Glutamatergic neuron (in vitro differentiated cells): ENCODE data around the gene FOS. TPM values are rescaled to one million over a fixed set of nuclear protein-coding genes. Genes with fewer than 3 reads are reported as not detected.

Source experiments
- DNase-seq: peaks from one replicate; pipeline ENCODE4 v3.0.0; 2022
- H3K27ac Mint-ChIP-seq: one replicate; pipeline ENCODE4 v1.8.0; 2020; ENCODE audit warnings: mild to moderate bottlenecking, mixed read lengths, inconsistent platforms; ENCODE audit not compliant: unreplicated experiment
- H3K27me3 Mint-ChIP-seq: one replicate; pipeline ENCODE4 v1.8.0; 2020; ENCODE audit warnings: mild to moderate bottlenecking, moderate library complexity, mixed read lengths, inconsistent platforms; ENCODE audit not compliant: unreplicated experiment
- H3K36me3 Mint-ChIP-seq: one replicate; pipeline ENCODE4 v1.8.0; 2020; ENCODE audit warnings: mild to moderate bottlenecking, mixed read lengths, inconsistent platforms; ENCODE audit not compliant: unreplicated experiment
- H3K4me1 Mint-ChIP-seq: one replicate; pipeline ENCODE4 v1.8.0; 2020; ENCODE audit warnings: mild to moderate bottlenecking, low read depth, mixed read lengths, inconsistent platforms; ENCODE audit not compliant: unreplicated experiment
- H3K4me3 Mint-ChIP-seq: one replicate; pipeline ENCODE4 v1.8.0; 2020; ENCODE audit warnings: mild to moderate bottlenecking, mixed read lengths, inconsistent platforms; ENCODE audit not compliant: unreplicated experiment
- H3K9me3 Mint-ChIP-seq: one replicate; pipeline ENCODE4 v1.8.0; 2020; ENCODE audit warnings: mild to moderate bottlenecking, moderate library complexity, mixed read lengths, inconsistent platforms; ENCODE audit not compliant: unreplicated experiment
- CTCF ChIP-seq: fragments of 200-600 bp; sonication (generic); IDR thresholded peaks from one replicate; pipeline ENCODE4 v1.5.0; 2021; ENCODE audit not compliant: partially characterized antibody, unreplicated experiment
- total RNA-seq: library from RNA; stranded (reverse); fragmentation: NEBNext Ultra II Directional; extraction: Animal tissue kit (Norgen Biotek cat#: 25700); gene quantifications from one replicate; pipeline ENCODE4 v1.2.1, GENCODE V29; 2021; ENCODE audit not compliant: unreplicated experiment

The FOS gene
- total RNA-seq, 1 donor from 2014 or later: 2.9 TPM

DNA sequence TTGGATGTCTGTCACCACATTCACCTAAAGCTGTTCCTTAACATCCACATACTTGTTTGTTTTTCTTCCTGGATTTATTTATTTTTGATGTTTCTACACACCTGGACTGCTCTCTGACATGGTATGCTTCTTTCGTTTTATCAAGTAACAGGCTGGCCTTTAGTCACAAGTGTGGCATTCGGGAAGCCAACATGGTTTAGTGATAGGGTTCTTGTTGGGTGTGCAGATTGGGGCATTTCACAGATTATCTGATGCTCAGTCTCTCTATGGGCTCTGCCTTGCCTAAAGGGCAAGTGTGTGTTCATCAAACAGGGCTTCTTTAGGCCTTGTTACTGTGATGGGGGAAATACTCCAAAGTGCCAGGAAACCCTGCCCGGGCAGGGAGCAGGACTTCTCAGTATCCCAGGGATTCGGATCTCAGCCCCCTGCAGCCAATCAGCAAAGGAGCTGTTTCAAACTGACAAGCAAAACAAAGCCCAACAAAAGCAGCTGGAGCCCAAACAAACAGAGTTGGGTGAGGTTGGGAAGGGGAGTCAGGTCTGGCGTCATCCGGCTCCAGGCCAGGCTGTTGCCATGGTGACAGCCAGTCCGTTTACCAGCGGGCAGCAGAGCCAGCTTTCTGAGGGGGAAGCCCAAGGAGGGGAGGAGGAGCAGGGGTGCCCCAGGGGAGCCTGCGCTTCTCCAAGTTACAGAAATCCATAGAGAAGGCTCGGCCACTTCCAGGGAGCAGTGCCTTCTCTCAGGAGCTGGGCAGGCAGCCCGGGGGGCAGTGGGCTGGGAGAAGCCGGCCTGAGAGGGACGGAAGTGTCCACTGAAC is 31.9 kb downstream of the FOS start:
- Mint-ChIP-seq H3K9me3 (peaks cover 3% of the 10 kb centered on the region), H3K27me3 (no peaks in the 10 kb centered on the region), H3K4me3 (no peak overlapping the region), H3K27ac (no peak overlapping the region), H3K4me1 (peaks cover 13% of the 10 kb centered on the region), H3K36me3 (no peaks in the 10 kb centered on the region)
- TF ChIP-seq CTCF: no peak
- peak; percentile 75 for DNase-seq

GRCh38 chr14:75311356-75311755 is 32.7 kb downstream of the FOS start:
- H3K27ac Mint-ChIP-seq: no peak overlapping the region
- no peak for DNase-seq
- H3K4me3 Mint-ChIP-seq: no peak overlapping the region
- H3K9me3 Mint-ChIP-seq: peaks cover 3% of the 10 kb centered on the region
- no peak for TF ChIP-seq CTCF
- peaks cover 13% of the 10 kb centered on the region for H3K4me1 Mint-ChIP-seq
- no peaks in the 10 kb centered on the region for H3K36me3 Mint-ChIP-seq
- H3K27me3 Mint-ChIP-seq: no peaks in the 10 kb centered on the region

DNA sequence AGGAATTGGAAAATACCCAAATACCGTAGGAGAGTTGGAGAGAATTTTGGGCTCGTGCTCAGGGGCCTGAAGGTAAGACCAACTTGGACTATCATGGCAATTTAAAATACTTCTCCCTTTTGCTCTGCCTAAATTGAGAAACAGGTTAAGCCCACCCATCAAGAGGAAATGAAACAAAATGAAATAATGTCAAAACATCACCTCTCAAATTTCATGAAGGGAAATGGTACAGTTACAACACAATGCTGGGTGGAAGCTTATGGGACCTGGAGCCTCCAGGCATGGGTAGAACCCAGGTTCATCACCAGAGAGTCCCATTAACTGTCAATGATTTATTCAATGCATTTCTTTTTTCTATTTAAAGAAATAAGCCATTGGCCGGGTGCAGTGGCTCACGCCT is 33.7 kb downstream of the FOS start:
- no peak for DNase-seq
- peaks cover 13% of the 10 kb centered on the region for H3K4me1 Mint-ChIP-seq
- H3K27me3 Mint-ChIP-seq: no peaks in the 10 kb centered on the region
- no peak overlapping the region for H3K4me3 Mint-ChIP-seq
- H3K36me3 Mint-ChIP-seq: no peaks in the 10 kb centered on the region
- peaks cover 3% of the 10 kb centered on the region for H3K9me3 Mint-ChIP-seq
- H3K27ac Mint-ChIP-seq: no peak overlapping the region
- TF ChIP-seq CTCF: no peak

DNA sequence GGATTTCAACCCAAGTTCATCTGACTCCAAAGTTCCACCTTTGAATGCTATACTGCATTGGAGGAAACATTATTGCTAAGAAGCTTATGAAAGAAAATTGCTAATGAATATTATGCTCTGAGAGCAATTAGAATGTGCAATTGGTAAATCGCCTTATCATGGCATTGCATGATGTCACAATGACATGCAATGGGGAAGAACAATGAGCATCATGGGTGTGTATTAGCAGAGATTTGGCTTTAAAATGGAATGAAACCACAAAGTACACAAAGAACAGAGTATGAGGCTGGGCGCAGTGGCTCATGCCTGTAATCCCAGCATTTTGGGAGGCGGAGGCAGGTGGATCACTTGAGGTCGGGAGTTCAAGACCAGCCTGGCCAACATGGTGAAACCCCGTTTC is 34.7 kb downstream of the FOS start:
- no peaks in the 10 kb centered on the region for H3K27me3 Mint-ChIP-seq
- no peak for TF ChIP-seq CTCF
- peaks cover 13% of the 10 kb centered on the region for H3K4me1 Mint-ChIP-seq
- H3K4me3 Mint-ChIP-seq: no peak overlapping the region
- no peaks in the 10 kb centered on the region for H3K36me3 Mint-ChIP-seq
- H3K9me3 Mint-ChIP-seq: peaks cover 3% of the 10 kb centered on the region
- H3K27ac Mint-ChIP-seq: no peak overlapping the region
- DNase-seq: no peak

GRCh38 chr14:75315144-75315543 is 36.5 kb downstream of the FOS start:
- Mint-ChIP-seq H3K9me3 (peaks cover 3% of the 10 kb centered on the region), H3K4me3 (no peak overlapping the region), H3K27me3 (no peaks in the 10 kb centered on the region), H3K27ac (no peak overlapping the region), H3K36me3 (no peaks in the 10 kb centered on the region), H3K4me1 (peaks cover 13% of the 10 kb centered on the region)
- DNase-seq: no peak
- TF ChIP-seq CTCF: no peak
